Thymus (tissue), 11 donors: ENCODE data around the gene PISD. TPM values are rescaled to one million over a fixed set of nuclear protein-coding genes. Genes with fewer than 3 reads are reported as not detected.
"Not testable (repeated sequence)": the region's sequence is repeated elsewhere in the genome, so short reads cannot be mapped to it uniquely, and the experiment has no call there.

Experiments used
- DNase-seq, 9 donors: peaks; one replicate each; pipeline ENCODE4 v3.0.0-alpha.2; 2013; ENCODE audit warnings: low spot score in 9 of 9, low read depth in 6 of 9, missing footprints in 1 of 9
- H3K27ac ChIP-seq, 2 donors: one replicate each; pipeline ENCODE4 v1.5.1; 2013; ENCODE audit warnings: control low read depth in 1 of 2, low read depth in 1 of 2, low read length in 1 of 2, mild to moderate bottlenecking in 1 of 2, moderate library complexity in 1 of 2
- H3K27me3 ChIP-seq, 2 donors: one replicate each; pipeline ENCODE4 v1.5.1; 2013; ENCODE audit warnings: low read length in 1 of 2; ENCODE audit not compliant: control insufficient read depth in 2 of 2, insufficient read depth in 1 of 2
- H3K36me3 ChIP-seq, 2 donors: one replicate each; pipeline ENCODE4 v1.5.1; 2013; ENCODE audit warnings: low read length in 1 of 2, mild to moderate bottlenecking in 1 of 2, moderate library complexity in 1 of 2; ENCODE audit not compliant: control insufficient read depth in 2 of 2, insufficient read depth in 2 of 2
- H3K4me1 ChIP-seq, 2 donors: one replicate each; pipeline ENCODE4 v1.5.1; 2013; ENCODE audit warnings: low read length in 2 of 2; ENCODE audit not compliant: control insufficient read depth in 2 of 2, insufficient read depth in 2 of 2
- H3K4me3 ChIP-seq, 2 donors: one replicate each; pipeline ENCODE4 v1.5.1; 2013; ENCODE audit warnings: low read length in 2 of 2, control low read depth in 1 of 2, mild to moderate bottlenecking in 1 of 2
- H3K9me3 ChIP-seq, 2 donors: one replicate each; pipeline ENCODE4 v1.5.1; 2013; ENCODE audit warnings: low read length in 1 of 2, mild to moderate bottlenecking in 1 of 2; ENCODE audit not compliant: control insufficient read depth in 2 of 2, insufficient read depth in 1 of 2
- WGBS: extraction: QIAGEN DNeasy Blood & Tissue Kit; methylation state at CpG from one replicate; pipeline ENCODE4 v1.1.7; 2013; 5-methylcytosine and 5-hydroxymethylcytosine counted together
- polyA plus RNA-seq: library from polyadenylated mRNA; stranded (reverse); fragments of 200-250 nt; gene quantifications from one replicate; pipeline ENCODE4 v1.2.3, GENCODE V29; 2013
- total RNA-seq: library from RNA; stranded (reverse); fragments of 120-200 nt; gene quantifications from one replicate; pipeline ENCODE4 v1.2.4, GENCODE V29; 2013
- donor health status: healthy.

PISD gene
- total and polyA plus RNA-seq, 2 donors = 18.3 to 31.8 TPM

DNA sequence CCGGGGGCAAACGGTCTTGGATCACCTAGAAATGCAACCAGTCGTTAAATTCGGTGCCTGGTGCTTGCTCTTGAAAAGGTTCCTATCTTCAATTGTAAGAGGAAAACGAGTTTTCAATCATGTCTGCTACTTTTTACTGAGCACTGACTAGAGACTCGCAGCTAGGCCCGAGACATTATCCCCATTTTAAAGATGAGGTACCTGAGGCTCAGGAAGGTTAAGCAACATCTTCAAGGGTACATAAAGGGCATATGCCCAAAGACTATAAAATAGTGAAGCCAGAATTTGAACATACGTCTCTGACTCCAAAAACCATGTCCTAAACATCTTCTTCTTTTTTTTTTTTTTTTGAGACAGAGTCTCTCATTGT lies 638 bp upstream of the PISD start:
- no peaks in the 10 kb centered on the region for H3K27me3 ChIP-seq
- no peaks in the 10 kb centered on the region for H3K9me3 ChIP-seq
- peaks cover 9 to 14% of the 10 kb centered on the region in 2 donors for H3K4me1 ChIP-seq
- H3K27ac ChIP-seq = peak overlapping the region in 1 of 2 donors; percentile 74
- no peak for DNase-seq
- H3K4me3 ChIP-seq = peak overlapping the region in 1 of 2 donors; percentile 74
- WGBS = 69% methylated on average over 8 of the region's 8 CpGs
- no peaks in the 10 kb centered on the region for H3K36me3 ChIP-seq

DNA sequence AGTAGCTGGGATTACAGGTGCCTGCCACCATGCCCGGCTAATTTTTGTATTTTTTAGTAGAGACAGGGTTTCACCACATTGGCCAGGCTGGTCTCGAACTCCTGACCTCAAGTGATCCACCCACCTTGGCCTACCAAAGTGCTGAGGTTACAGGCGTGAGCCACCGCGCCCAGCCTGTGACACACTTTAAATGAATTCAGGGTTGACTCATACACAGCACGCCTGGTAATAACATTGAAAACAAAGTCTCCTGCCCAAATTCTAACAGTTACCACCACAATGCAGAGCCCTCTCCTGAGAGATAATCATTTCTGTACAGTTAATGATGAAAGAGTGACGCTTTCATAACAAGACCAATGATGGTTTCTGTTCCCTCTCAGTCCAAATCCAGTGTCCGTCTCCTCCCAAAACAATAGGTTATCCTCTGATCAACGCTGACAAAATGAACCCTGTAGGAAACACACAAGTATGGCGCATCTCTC lies 1.1 kb downstream of the PISD start:
- H3K27ac ChIP-seq, DNase-seq, H3K36me3 ChIP-seq: not testable (repeated sequence)

DNA sequence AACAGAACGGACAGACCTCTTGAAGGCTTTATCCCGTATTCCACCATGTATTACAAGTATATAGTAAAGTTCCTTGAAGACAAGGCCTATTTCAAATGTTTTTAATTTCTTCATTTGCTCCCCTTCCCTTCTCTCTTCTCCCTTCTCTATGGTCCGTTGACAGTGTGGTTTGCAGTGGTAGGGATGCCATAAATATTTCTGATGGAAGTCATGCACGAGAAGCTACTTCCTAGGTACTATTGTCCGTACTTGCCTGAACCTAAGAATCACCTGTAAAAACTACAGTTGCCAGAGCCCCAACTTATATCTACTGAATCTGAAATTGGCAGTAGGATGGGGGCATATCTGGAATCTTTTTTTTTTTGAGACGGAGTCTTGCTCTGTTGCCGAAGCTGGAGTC lies 2.8 kb downstream of the PISD start:
- no peak for DNase-seq
- H3K4me1 ChIP-seq = peaks cover 9 to 14% of the 10 kb centered on the region in 2 donors
- WGBS = 92% methylated on average over 7 of the region's 7 CpGs
- no peaks in the 10 kb centered on the region for H3K27me3 ChIP-seq
- no peaks in the 10 kb centered on the region for H3K9me3 ChIP-seq
- H3K4me3 ChIP-seq = no peak overlapping the region
- H3K27ac ChIP-seq = no peak overlapping the region
- H3K36me3 ChIP-seq = no peaks in the 10 kb centered on the region

More for the DNA sequence above, 1.1 kb downstream of the PISD start:
- peak overlapping the region in 1 of 2 donors; percentile 67 for H3K4me3 ChIP-seq
- H3K27me3 ChIP-seq, H3K9me3 ChIP-seq: not testable (repeated sequence)
- H3K4me1 ChIP-seq = peaks cover 9 to 14% of the 10 kb centered on the region in 2 donors
- WGBS = 87% methylated on average over 10 of the region's 10 CpGs

DNA sequence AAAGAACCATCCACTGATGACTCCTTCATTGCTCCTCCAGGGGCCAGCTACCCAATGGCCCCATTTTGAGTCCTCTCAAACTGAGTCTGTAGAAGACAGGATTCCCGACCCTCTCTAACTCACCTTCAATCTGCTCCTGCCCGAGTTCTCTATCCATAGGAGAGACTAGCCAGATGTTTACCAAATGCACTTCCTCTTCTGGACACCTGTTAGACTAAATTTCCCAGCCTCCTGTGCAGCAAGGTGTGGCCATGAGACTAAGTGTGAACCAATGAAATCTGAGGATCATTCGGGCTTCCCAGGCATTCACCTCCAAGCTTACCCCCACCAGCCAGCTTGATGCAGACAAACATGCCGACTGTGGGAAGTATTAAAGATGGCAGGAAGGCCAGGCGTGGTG lies 7.6 kb downstream of the PISD start:
- Histone ChIP-seq H3K27ac (no peak overlapping the region), H3K4me1 (no peaks in the 10 kb centered on the region), H3K4me3 (no peak overlapping the region)

DNA sequence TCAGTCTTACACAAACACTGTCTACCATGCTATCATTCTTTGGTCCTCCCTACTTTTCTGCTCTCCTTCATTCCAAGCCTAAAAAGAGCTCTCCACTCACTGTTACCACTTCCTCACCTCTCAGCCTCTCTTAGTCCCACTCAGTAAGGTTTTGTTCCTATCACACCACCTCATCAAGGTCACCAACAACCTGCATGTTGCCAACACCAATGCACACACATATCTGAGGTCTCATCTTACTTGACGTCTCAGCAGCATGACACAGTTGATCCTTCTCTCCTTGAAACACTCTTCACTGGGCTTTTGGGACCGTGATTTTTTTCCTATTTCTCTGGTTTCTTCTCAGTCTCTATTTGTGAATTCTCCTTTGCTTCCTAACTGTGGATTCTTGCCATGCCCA lies 8.1 kb downstream of the PISD start:
- peak overlapping the region in 1 of 2 donors; percentile 31 for H3K27ac ChIP-seq
- 90% methylated on average over 2 of the region's 2 CpGs for WGBS
- no peaks in the 10 kb centered on the region for H3K9me3 ChIP-seq
- H3K4me3 ChIP-seq = no peak overlapping the region
- peaks cover 3 to 5% of the 10 kb centered on the region in 2 donors for H3K36me3 ChIP-seq
- H3K4me1 ChIP-seq = no peaks in the 10 kb centered on the region
- H3K27me3 ChIP-seq = no peaks in the 10 kb centered on the region
- no peak for DNase-seq

More for the DNA sequence above, 7.6 kb downstream of the PISD start:
- no peak for DNase-seq
- Histone ChIP-seq H3K36me3 (peaks cover 3 to 5% of the 10 kb centered on the region in 2 donors), H3K9me3 (no peaks in the 10 kb centered on the region), H3K27me3 (no peaks in the 10 kb centered on the region)
- WGBS = 96% methylated on average over 5 of the region's 5 CpGs

DNA sequence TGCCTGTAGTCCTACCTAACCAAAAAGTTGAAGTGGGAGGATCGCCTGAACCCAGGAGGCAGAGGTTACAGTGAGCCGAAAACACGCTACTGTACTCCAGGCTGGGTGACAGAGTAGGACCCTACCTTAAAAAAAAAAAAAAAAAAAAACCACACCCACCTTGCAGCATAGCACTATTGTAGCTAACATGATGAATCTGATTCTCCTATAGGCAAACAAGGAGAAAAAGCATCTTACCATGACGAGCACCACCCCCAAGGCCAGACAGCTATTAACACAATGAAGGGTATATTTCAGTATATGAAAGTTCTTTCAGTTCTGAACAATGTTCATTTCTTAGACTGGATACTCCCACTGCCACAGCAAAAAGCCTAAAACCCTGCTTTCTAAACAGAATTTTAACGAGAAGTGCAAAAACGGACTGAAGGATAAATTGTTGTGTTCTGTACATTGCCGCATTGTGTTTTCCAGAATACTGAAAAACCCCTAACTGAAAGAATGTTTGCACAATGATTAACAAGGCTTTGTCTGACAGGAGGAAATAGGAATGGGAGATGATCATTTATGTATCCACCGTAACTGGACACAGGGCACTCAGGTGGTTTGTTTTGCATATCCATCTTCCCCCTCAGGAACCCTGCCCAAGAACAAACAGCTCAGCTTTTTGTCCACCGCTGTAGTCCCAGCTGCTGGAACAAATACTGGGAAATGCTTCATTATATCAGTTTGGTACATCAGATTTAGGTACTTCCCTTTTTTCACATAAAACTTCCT lies 8.9 kb downstream of the PISD start:
- no peaks in the 10 kb centered on the region for H3K9me3 ChIP-seq
- no peaks in the 10 kb centered on the region for H3K4me1 ChIP-seq
- H3K36me3 ChIP-seq = peaks cover 8 to 10% of the 10 kb centered on the region in 2 donors
- H3K27me3 ChIP-seq = no peaks in the 10 kb centered on the region
- 91% methylated on average over 9 of the region's 9 CpGs for WGBS
- no peak overlapping the region for H3K4me3 ChIP-seq
- DNase-seq = no peak
- H3K27ac ChIP-seq = peak overlapping the region in 1 of 2 donors; percentile 62

DNA sequence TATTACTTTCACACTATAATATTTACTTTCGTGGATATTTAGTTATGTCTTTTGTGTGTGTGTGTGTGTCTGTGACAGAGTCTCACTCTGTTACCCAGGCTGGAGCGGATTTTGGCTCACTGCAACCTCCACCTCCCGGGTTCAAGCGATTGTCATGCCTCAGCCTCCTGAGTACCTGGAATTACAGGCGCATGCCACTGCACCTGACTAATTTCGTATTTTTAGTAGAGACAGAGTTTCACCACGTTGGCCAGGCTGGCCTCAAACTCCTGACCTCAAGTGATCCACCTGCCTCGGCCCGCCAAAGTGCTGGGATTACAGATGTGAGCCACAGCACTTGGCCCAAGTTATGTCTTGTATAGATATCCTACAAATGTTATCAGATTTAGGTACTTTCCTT lies 9.9 kb downstream of the PISD start:
- WGBS = 93% methylated on average over 9 of the region's 9 CpGs
- no peak for DNase-seq
- no peaks in the 10 kb centered on the region for H3K9me3 ChIP-seq
- H3K4me3 ChIP-seq = no peak overlapping the region
- H3K27ac ChIP-seq = no peak overlapping the region
- peaks cover 12 to 17% of the 10 kb centered on the region in 2 donors for H3K36me3 ChIP-seq
- H3K4me1 ChIP-seq = no peaks in the 10 kb centered on the region
- no peaks in the 10 kb centered on the region for H3K27me3 ChIP-seq

DNA sequence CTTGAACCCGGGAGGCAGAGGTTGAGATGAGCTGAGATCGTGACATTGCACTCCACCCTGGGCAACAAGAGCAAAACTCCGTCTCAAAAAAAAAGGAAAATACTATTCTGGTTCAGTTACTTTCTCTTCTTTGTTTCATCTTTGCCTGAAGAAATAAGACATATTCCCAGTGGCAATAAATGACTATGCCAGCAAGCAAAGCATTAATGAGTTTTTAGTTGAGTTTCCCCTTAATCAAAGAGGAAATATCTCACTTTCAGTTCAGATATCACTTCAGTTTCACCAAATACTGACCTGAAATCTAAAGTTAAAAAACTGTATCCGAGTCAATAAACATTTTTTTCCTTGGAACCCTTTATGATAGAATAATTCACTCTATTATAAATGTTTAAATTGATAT lies 10.4 kb downstream of the PISD start:
- no peak for DNase-seq
- H3K4me3 ChIP-seq = no peak overlapping the region
- H3K4me1 ChIP-seq = no peaks in the 10 kb centered on the region

DNA sequence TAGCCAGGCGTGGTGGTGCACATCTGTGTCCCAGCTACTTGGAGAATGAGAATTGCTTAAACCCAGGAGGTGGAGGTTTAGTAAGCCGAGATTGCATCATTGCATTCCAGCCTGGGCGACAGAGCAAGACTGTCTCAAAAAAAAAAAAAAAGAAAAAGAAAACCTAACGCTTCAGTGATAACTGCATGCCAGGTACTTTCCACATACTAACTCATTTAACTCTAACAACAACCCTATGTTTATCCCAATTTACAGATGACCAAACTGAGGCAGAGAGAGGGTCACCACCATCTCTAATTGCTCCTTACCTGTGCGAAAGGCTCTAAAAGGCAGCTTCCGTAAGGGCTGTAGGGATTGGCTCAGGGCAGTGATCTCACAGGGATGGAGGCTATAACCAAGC lies 11.6 kb downstream of the PISD start:
- Histone ChIP-seq H3K27me3 (no peaks in the 10 kb centered on the region), H3K4me3 (no peak overlapping the region), H3K4me1 (no peaks in the 10 kb centered on the region), H3K9me3 (no peaks in the 10 kb centered on the region), H3K27ac (peak overlapping the region in 1 of 2 donors; percentile 53), H3K36me3 (peaks cover 16 to 18% of the 10 kb centered on the region in 2 donors)
- WGBS = 96% methylated on average over 6 of the region's 6 CpGs
- no peak for DNase-seq

More for the DNA sequence above, 10.4 kb downstream of the PISD start:
- peaks cover 12 to 17% of the 10 kb centered on the region in 2 donors for H3K36me3 ChIP-seq
- no peaks in the 10 kb centered on the region for H3K27me3 ChIP-seq
- no peaks in the 10 kb centered on the region for H3K9me3 ChIP-seq
- 92% methylated on average over 4 of the region's 4 CpGs for WGBS
- H3K27ac ChIP-seq = peak overlapping the region in 1 of 2 donors; percentile 10
